Tibial nerve (tissue), 4 donors: ENCODE results near the gene ATP6AP1.

Source experiments
- CTCF ChIP-seq, 5 experiments: fragments of 200-600 bp in 3 of 5; fragments of 450-650 bp in 2 of 5; sonication (generic) in 3 of 5; IDR thresholded peaks; one replicate each; pipeline ENCODE4 v1.5.1; 2016 to 2019; ENCODE audit warnings: antibody characterized with exemption in 5 of 5, mild to moderate bottlenecking in 3 of 5, moderate library complexity in 2 of 5
- EP300 ChIP-seq, 2 donors: sonication (generic); formaldehyde crosslinking; IDR thresholded peaks; one replicate each; pipeline ENCODE4 v1.6.1; 2017; ENCODE audit warnings: antibody characterized with exemption in 2 of 2, mild to moderate bottlenecking in 1 of 2
- POLR2A ChIP-seq, 2 donors: fragments of 450-650 bp; IDR thresholded peaks; one replicate each; pipeline ENCODE4 v1.6.1; 2017; ENCODE audit warnings: antibody characterized with exemption in 2 of 2, mild to moderate bottlenecking in 2 of 2, moderate library complexity in 2 of 2

- TF ChIP-seq CTCF (IDR thresholded peaks at IDR 0.05), result no peak
- TF ChIP-seq POLR2A (IDR thresholded peaks at IDR 0.05), result no peak
- no peak for TF ChIP-seq EP300 (IDR thresholded peaks at IDR 0.05)
Measured at GRCh38 chrX:154441984-154442707, 13.7 kb downstream of the ATP6AP1 start.
